ENCODE data around the gene FKBP2.

Gene FKBP2

DNA sequence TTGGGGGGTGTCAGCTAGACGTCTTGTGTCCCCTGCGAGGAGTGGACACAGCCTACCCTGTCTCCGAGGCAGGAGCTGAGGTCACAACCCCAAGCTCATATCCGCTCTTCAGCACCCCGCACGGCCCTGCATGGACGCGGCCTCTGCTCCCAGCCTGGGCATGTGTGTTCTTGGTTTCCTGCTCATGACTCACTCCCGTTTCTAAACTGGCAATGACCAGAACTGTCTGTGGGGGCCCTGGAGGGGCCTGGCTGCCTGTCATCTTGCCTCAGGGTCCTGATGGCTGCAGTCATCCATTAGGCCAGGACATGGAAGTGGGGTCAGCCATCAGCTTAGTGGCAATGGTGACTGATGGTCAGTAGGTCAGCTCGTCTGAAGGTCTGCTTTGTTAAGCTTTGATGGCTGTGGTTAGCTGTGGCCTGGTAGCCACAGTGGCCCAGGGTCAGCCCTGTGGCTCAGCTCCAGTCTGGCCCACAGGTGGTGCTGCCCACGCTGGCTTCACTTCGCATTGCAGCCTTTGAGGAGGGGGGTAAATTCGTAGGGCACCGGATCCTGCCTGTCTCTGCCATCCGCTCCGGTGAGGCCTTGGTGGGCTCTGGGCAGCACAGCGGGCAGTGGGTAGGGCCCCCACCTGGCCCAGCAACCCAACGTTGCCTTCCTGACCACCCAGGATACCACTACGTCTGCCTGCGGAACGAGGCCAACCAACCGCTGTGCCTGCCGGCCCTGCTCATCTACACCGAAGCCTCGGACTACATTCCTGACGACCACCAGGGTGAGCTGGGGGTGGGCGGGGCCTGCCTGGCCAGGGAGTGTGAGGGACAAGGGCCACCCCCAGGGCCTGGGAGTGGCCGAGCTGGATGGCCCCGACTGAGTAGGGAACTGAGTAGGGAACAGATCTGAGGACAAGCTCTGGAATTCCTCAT is 22.4 kb downstream of the FKBP2 start:
- Histone ChIP-seq H3K9ac (ENCODE audit: low read length) (no peak overlapping the region), H3K4me3 (ENCODE audit: low read depth in 1 of 2, low read length in 2 of 2) (no peak overlapping the region), H3K36me3 (ENCODE audit: insufficient read depth, low read length) (peaks cover 40% of the 10 kb centered on the region)

GRCh38 chr11:64263947-64264317 is 23.0 kb downstream of the FKBP2 start:
- no peaks in the 10 kb centered on the region for H3K9me3 ChIP-seq (ENCODE audit: low read length)
- H3K4me3 ChIP-seq (ENCODE audit: low read depth in 1 of 2, low read length in 2 of 2): no peak overlapping the region
- H3K9ac ChIP-seq (ENCODE audit: low read length): no peak overlapping the region
- no peak overlapping the region for H3K27ac ChIP-seq (ENCODE audit: low read depth, low read length)
- peaks cover 11% of the 10 kb centered on the region for H3K4me1 ChIP-seq (ENCODE audit: insufficient read depth, low read length)
- H3K36me3 ChIP-seq (ENCODE audit: insufficient read depth, low read length): peaks cover 35% of the 10 kb centered on the region
- H3K27me3 ChIP-seq (ENCODE audit: control insufficient read depth in 1 of 2, insufficient read depth in 2 of 2, low read length in 2 of 2): no peaks in the 10 kb centered on the region

More for the DNA sequence above, 22.4 kb downstream of the FKBP2 start:
- no peaks in the 10 kb centered on the region for H3K27me3 ChIP-seq (ENCODE audit: control insufficient read depth in 1 of 2, insufficient read depth in 2 of 2, low read length in 2 of 2)
- H3K9me3 ChIP-seq (ENCODE audit: low read length): no peaks in the 10 kb centered on the region
- H3K4me1 ChIP-seq (ENCODE audit: insufficient read depth, low read length): peaks cover 5% of the 10 kb centered on the region
- H3K27ac ChIP-seq (ENCODE audit: low read depth, low read length): no peak overlapping the region

DNA sequence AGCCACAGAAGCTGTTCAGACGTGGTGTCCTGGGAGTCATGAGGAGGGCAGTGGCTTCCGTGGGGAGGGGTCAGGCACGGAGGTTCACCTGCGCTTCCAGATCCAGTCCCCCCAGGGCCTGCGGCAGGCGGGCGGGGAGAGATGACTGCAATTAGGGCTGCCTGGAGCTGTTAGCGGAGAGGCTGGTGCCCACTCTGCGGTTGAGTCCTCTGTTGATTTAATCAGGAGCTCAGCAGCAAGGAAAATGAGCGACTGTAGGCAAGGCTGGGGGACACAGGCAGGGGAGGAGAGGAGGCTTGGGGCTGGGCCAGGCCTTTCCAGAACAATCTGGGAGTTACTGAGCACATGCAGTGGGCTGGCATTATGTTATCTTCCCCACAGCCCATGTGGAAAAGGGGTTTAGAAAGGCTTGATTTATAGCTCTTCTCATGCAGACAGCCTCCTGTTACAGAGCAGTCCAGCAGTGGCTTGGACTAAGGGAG is 23.5 kb downstream of the FKBP2 start:
- Histone ChIP-seq H3K36me3 (ENCODE audit: insufficient read depth, low read length) (peaks cover 32% of the 10 kb centered on the region), H3K27ac (ENCODE audit: low read depth, low read length) (no peak overlapping the region), H3K27me3 (ENCODE audit: control insufficient read depth in 1 of 2, insufficient read depth in 2 of 2, low read length in 2 of 2) (no peaks in the 10 kb centered on the region), H3K9ac (ENCODE audit: low read length) (no peak overlapping the region), H3K4me3 (ENCODE audit: low read depth in 1 of 2, low read length in 2 of 2) (no peak overlapping the region), H3K4me1 (ENCODE audit: insufficient read depth, low read length) (peaks cover 13% of the 10 kb centered on the region), H3K9me3 (ENCODE audit: low read length) (no peaks in the 10 kb centered on the region)

- Histone ChIP-seq H3K9me3 (ENCODE audit: low read length) (no peaks in the 10 kb centered on the region), H3K9ac (ENCODE audit: low read length) (no peak overlapping the region), H3K4me3 (ENCODE audit: low read depth in 1 of 2, low read length in 2 of 2) (no peak overlapping the region), H3K4me1 (ENCODE audit: insufficient read depth, low read length) (peaks cover 13% of the 10 kb centered on the region), H3K36me3 (ENCODE audit: insufficient read depth, low read length) (peaks cover 23% of the 10 kb centered on the region), H3K27me3 (ENCODE audit: control insufficient read depth in 1 of 2, insufficient read depth in 2 of 2, low read length in 2 of 2) (no peaks in the 10 kb centered on the region), H3K27ac (ENCODE audit: low read depth, low read length) (no peak overlapping the region)
Observed at GRCh38 chr11:64265176-64266160, 24.6 kb downstream of the FKBP2 start.

- Histone ChIP-seq H3K9me3 (ENCODE audit: low read length) (no peaks in the 10 kb centered on the region), H3K27ac (ENCODE audit: low read depth, low read length) (no peak overlapping the region), H3K9ac (ENCODE audit: low read length) (no peak overlapping the region), H3K4me3 (ENCODE audit: low read depth in 1 of 2, low read length in 2 of 2) (no peak overlapping the region), H3K36me3 (ENCODE audit: insufficient read depth, low read length) (peaks cover 23% of the 10 kb centered on the region), H3K27me3 (ENCODE audit: control insufficient read depth in 1 of 2, insufficient read depth in 2 of 2, low read length in 2 of 2) (no peaks in the 10 kb centered on the region), H3K4me1 (ENCODE audit: insufficient read depth, low read length) (peaks cover 13% of the 10 kb centered on the region)
Observed at GRCh38 chr11:64266339-64266738, 25.4 kb downstream of the FKBP2 start.

DNA sequence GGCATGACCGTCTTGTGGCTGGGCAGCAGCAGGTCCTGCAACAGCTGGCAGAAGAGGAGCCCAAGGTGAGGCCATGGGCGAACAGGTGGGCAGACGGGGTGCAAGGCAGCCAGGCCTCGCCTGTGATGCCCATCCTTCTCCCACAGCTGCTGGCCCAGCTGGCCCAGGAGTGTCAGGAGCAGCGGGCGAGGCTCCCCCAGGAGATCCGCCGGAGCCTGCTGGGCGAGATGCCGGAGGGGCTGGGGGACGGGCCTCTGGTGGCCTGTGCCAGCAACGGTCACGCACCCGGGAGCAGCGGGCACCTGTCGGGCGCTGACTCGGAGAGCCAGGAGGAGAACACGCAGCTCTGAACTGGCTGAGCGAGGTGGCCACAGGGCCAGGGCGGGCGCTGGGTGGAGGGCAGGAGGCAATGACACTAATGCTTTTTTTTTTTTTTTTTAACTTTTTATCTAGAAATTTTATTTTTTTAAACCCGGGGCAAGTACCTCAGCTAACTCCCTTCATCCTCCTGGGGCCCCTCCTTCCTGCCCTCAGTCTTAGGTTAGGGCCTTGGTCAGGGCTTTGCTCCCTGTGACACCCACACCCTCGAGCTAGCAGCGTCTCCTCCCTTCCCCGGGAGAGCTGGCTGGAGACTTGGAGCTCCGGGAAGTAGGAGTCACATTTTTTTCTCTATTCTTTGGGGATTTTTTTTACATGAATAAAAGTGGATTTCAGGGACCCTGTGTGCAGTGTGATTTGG is 26.5 kb downstream of the FKBP2 start:
- Histone ChIP-seq H3K36me3 (ENCODE audit: insufficient read depth, low read length) (peaks cover 23% of the 10 kb centered on the region), H3K4me3 (ENCODE audit: low read depth in 1 of 2, low read length in 2 of 2) (no peak overlapping the region), H3K27me3 (ENCODE audit: control insufficient read depth in 1 of 2, insufficient read depth in 2 of 2, low read length in 2 of 2) (no peaks in the 10 kb centered on the region), H3K9me3 (ENCODE audit: low read length) (no peaks in the 10 kb centered on the region), H3K27ac (ENCODE audit: low read depth, low read length) (peak overlapping the region; percentile 99), H3K9ac (ENCODE audit: low read length) (no peak overlapping the region), H3K4me1 (ENCODE audit: insufficient read depth, low read length) (peaks cover 19% of the 10 kb centered on the region)

DNA sequence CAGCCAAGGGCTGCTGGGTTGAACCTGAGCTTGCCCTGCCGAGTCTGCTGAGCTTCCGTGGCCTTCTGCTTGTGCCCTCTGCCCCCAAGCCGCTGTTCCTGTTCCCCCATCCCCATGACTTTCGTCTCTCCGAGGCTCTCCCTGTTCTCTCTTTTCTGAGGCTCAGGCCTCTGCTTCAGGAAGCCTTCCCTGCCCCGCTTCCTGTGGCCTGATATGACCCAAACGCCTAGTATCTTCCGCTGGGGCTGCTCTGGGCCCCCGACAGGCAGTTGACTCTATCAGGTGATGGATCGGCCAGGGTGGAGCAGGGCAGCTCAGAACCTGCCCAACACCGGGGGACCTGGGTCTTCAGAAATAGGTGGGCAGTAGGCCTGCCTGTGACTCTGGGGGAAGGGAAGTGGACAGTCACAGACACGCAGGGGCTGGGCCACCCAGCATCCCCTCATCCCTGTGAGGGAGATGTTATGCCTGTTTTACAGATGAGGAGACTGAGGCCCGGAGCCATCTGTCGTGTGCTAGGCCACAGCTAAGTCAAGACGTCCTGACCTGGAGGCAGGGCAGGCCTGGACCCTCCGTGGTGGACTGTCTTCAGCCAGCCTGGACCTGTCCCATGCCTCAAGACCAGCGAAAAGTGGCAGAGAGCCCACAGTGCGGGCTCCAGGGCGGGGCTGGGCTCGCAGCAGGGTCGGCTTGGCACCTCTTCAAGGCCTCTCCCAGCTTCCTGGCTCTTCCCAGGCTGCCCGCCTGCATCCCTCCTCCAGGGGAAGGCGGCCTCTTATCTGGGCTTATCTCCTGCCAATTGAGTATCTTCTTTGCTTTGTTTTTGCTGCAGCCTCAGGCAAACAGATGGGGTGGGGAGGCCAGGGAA is 27.4 kb downstream of the FKBP2 start:
- Histone ChIP-seq H3K9me3 (ENCODE audit: low read length) (no peaks in the 10 kb centered on the region), H3K27me3 (ENCODE audit: control insufficient read depth in 1 of 2, insufficient read depth in 2 of 2, low read length in 2 of 2) (no peaks in the 10 kb centered on the region), H3K4me1 (ENCODE audit: insufficient read depth, low read length) (peaks cover 19% of the 10 kb centered on the region), H3K27ac (ENCODE audit: low read depth, low read length) (peak overlapping the region; percentile 99), H3K4me3 (ENCODE audit: low read depth in 1 of 2, low read length in 2 of 2) (peak overlapping the region; percentile 77 to 94), H3K9ac (ENCODE audit: low read length) (peak overlapping the region; percentile 39), H3K36me3 (ENCODE audit: insufficient read depth, low read length) (peaks cover 14% of the 10 kb centered on the region)

DNA sequence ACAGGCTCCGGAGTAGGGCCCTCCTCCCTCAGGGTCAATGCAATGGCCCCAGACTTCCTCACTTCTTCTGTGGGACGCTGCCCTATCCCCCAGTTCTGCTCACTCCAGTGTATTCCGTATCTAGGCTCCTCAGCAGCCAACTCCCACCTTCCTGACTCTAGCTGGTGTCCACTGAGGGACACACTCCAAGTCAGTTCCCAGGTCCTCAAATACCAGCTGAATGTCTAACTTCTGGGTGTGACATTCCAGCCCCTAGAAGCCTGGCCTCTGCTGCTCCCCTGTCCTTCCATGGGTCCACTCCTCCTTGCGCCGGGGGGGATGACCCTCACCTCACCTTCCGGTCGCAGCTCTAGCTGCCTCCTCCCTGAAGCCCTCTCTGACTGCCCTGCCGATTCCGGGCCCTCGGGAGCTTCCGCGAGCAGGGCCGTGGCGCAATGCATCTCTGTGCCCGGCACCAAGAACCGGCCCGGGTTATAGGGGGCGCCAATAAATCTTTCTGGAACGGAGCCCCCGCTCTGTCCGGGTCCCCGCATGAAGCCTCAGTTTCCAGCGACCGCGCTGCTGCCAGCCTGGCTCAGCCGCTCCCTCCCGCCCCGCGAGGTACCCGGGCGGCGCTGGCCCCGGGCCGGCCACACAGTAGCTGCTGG is 28.1 kb downstream of the FKBP2 start:
- no peaks in the 10 kb centered on the region for H3K9me3 ChIP-seq (ENCODE audit: low read length)
- H3K27me3 ChIP-seq (ENCODE audit: control insufficient read depth in 1 of 2, insufficient read depth in 2 of 2, low read length in 2 of 2): no peaks in the 10 kb centered on the region
- peak overlapping the region; percentile 77 to 94 for H3K4me3 ChIP-seq (ENCODE audit: low read depth in 1 of 2, low read length in 2 of 2)
- H3K36me3 ChIP-seq (ENCODE audit: insufficient read depth, low read length): peaks cover 11% of the 10 kb centered on the region
- peak overlapping the region; percentile 99 for H3K27ac ChIP-seq (ENCODE audit: low read depth, low read length)
- H3K9ac ChIP-seq (ENCODE audit: low read length): peak overlapping the region; percentile 39
- H3K4me1 ChIP-seq (ENCODE audit: insufficient read depth, low read length): peaks cover 19% of the 10 kb centered on the region

GRCh38 chr11:64269540-64270220 is 28.8 kb downstream of the FKBP2 start:
- Histone ChIP-seq H3K9ac (ENCODE audit: low read length) (peak overlapping the region; percentile 73), H3K27ac (ENCODE audit: low read depth, low read length) (peak overlapping the region; percentile 99), H3K4me3 (ENCODE audit: low read depth in 1 of 2, low read length in 2 of 2) (peak overlapping the region; percentile 77 to 94), H3K9me3 (ENCODE audit: low read length) (no peaks in the 10 kb centered on the region), H3K4me1 (ENCODE audit: insufficient read depth, low read length) (peaks cover 19% of the 10 kb centered on the region), H3K27me3 (ENCODE audit: control insufficient read depth in 1 of 2, insufficient read depth in 2 of 2, low read length in 2 of 2) (no peaks in the 10 kb centered on the region), H3K36me3 (ENCODE audit: insufficient read depth, low read length) (peaks cover 11% of the 10 kb centered on the region)

All from muscle layer of colon (tissue), 2 donors.